Osteoblast (primary cell): ENCODE measurements around the gene MUC15. TPM values are rescaled to one million over a fixed set of nuclear protein-coding genes. Genes with fewer than 3 reads are reported as not detected.

Experiments used
- DNase-seq: peaks from one replicate; pipeline ENCODE4 v3.0.0; 2011; ENCODE audit warnings: low spot score, mixed read lengths; ENCODE audit not compliant: insufficient read length; ENCODE audit errors: missing footprints
- H2AFZ ChIP-seq: 2 replicates; pipeline ENCODE4 v1.6.0; 2011; ENCODE audit warnings: mild to moderate bottlenecking, low read length
- H3K27ac ChIP-seq: 2 replicates; pipeline ENCODE4 v1.5.1; 2011; ENCODE audit warnings: mild to moderate bottlenecking, low read depth, low read length, moderate library complexity
- H3K27me3 ChIP-seq: 2 replicates; pipeline ENCODE4 v1.6.0; 2012; ENCODE audit warnings: mild to moderate bottlenecking, control low read depth, inconsistent platforms, low read length, moderate library complexity; ENCODE audit not compliant: insufficient read depth
- H3K36me3 ChIP-seq: 2 replicates; pipeline ENCODE4 v1.5.1; 2011; ENCODE audit warnings: mild to moderate bottlenecking, low read length, control low read depth, moderate library complexity; ENCODE audit not compliant: insufficient read depth
- H3K4me1 ChIP-seq: 2 replicates; pipeline ENCODE4 v1.5.1; 2011; ENCODE audit warnings: mild to moderate bottlenecking, low read length, control low read depth, moderate library complexity; ENCODE audit not compliant: insufficient read depth
- H3K4me2 ChIP-seq: 2 replicates; pipeline ENCODE4 v1.6.0; 2011; ENCODE audit warnings: mild to moderate bottlenecking, low read length; ENCODE audit not compliant: insufficient read depth
- H3K4me3 ChIP-seq: fragments of 200-600 bp; sonication (generic); 3 replicates; pipeline ENCODE4 v1.5.1; 2012; ENCODE audit warnings: mild to moderate bottlenecking, low read length, inconsistent platforms; ENCODE audit not compliant: insufficient read depth
- H3K79me2 ChIP-seq: 2 replicates; pipeline ENCODE4 v1.6.0; 2012; ENCODE audit warnings: mild to moderate bottlenecking, low read length, control low read depth, inconsistent platforms; ENCODE audit not compliant: insufficient read depth
- H3K9me3 ChIP-seq: 2 replicates; pipeline ENCODE4 v1.5.1; 2011; ENCODE audit warnings: low read depth, low read length, control low read depth
- H4K20me1 ChIP-seq: 2 replicates; pipeline ENCODE4 v1.6.0; 2012; ENCODE audit warnings: mild to moderate bottlenecking, low read length, control low read depth; ENCODE audit not compliant: insufficient read depth
- CTCF ChIP-seq: IDR thresholded peaks from 2 replicates; pipeline ENCODE4 v1.5.1; 2011; ENCODE audit warnings: mild to moderate bottlenecking, low read depth, low read length, moderate library complexity; ENCODE audit errors: extremely low read depth
- total RNA-seq: library from RNA; depleted of rRNA; stranded (reverse); fragments of >200 nt; gene quantifications from 2 replicates; pipeline ENCODE4 v1.2.3, GENCODE V29; 2012

The MUC15 gene
- total RNA-seq, 1 donor: not detected

DNA sequence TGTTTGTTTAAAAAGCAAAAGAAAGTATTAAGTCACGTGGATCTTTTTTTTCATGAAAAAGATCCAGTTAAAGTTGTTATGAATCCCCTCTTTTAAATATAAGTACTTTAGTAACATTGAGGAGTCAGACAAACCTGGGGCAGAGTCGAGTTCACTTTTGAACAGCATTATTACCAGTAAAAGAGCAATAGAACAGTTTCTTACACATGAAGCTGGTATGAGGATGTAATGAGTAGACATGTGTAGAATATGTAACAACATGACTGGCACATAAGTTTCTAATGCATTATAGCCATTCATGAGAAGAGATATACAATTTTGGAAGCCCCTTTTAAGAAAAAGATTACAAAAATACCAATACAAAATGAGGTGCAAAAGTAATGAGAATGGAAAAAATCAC lies 7.6 kb upstream of the MUC15 start:
- H3K4me3 ChIP-seq: no peak overlapping the region
- no peaks in the 10 kb centered on the region for H3K36me3 ChIP-seq
- DNase-seq: no peak
- no peak for TF ChIP-seq CTCF
- no peaks in the 10 kb centered on the region for H4K20me1 ChIP-seq
- no peak overlapping the region for H2AFZ ChIP-seq
- H3K27ac ChIP-seq: no peak overlapping the region
- no peaks in the 10 kb centered on the region for H3K4me1 ChIP-seq
- H3K79me2 ChIP-seq: no peaks in the 10 kb centered on the region
- H3K9me3 ChIP-seq: no peaks in the 10 kb centered on the region
- no peak overlapping the region for H3K4me2 ChIP-seq
- no peaks in the 10 kb centered on the region for H3K27me3 ChIP-seq

DNA sequence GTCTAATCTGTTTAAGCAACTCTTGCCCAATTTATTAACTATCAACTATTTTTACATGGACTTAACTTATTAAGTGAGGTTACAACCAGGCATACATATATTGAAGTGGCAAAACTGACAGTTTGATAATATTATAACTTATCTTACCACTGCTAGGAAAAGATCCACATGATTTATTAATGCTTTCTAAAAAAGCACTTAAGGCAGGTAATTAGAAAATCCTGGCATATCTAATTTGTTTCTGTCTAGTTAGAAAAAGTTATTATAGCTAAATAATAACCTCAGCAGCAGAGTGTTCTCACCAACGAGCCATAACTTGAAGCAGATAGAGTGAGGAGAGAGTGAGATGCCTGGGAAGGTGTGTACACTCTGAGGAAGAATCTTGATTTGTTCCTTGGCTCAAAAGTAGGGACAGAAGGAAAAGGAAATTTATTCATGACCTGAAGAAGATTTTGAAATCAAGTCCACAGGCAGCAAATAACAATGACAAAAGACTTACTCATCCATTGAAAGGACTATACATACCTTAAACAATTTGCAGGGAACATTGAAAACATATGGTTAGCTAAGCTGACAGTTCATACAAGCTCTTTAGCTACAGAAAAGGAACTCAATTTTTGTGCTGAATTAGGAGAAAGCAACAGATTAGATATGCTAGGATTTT lies 7.1 kb upstream of the MUC15 start:
- H3K27ac ChIP-seq: no peak overlapping the region
- no peak overlapping the region for H3K4me2 ChIP-seq
- TF ChIP-seq CTCF: no peak
- no peaks in the 10 kb centered on the region for H4K20me1 ChIP-seq
- H2AFZ ChIP-seq: no peak overlapping the region
- H3K9me3 ChIP-seq: no peaks in the 10 kb centered on the region
- H3K79me2 ChIP-seq: no peaks in the 10 kb centered on the region
- no peaks in the 10 kb centered on the region for H3K4me1 ChIP-seq
- H3K4me3 ChIP-seq: no peak overlapping the region
- DNase-seq: no peak
- no peaks in the 10 kb centered on the region for H3K27me3 ChIP-seq
- no peaks in the 10 kb centered on the region for H3K36me3 ChIP-seq

DNA sequence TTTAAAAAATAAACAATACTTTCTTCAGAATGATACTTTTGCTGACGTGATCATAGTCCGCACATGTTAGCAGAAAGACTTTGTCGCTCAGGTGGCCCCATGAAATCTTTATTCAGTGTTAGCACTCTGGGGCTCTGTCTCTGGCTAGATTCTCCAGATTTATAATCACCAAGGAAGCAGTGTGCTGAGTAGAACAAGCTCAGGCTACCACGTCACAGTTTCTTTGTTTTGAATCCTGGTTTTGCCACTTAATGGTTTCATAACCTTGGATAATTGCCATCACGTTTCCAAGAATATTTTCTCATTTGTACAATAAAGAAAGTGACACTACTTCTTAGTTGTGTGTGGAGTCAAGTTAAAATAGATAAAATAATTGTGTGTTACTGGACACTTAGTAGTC lies 3.9 kb upstream of the MUC15 start:
- TF ChIP-seq CTCF: no peak
- no peak for DNase-seq

DNA sequence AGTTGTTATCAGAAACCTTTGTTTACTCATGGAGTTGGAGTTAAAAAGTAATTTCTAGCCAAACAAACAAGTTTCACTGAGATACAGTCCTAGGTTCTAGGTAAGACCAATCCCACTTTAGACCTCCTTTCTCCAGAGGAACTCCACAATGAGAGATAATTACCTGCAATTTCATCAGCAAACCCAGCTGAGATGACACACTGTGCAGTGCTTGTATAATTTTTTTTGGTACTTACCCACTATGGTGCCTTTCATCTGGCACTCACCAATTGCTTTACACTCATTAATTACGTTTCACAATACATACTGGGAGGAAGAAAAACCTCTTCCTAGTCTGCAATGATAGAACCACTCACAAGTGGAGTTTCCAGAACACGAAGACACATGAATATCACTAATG lies 1.8 kb upstream of the MUC15 start:
- no peak overlapping the region for H3K27ac ChIP-seq
- no peaks in the 10 kb centered on the region for H3K79me2 ChIP-seq
- no peak overlapping the region for H3K4me2 ChIP-seq
- no peaks in the 10 kb centered on the region for H3K27me3 ChIP-seq
- H3K4me3 ChIP-seq: no peak overlapping the region
- no peak overlapping the region for H2AFZ ChIP-seq
- H3K4me1 ChIP-seq: no peaks in the 10 kb centered on the region
- H3K9me3 ChIP-seq: no peaks in the 10 kb centered on the region
- TF ChIP-seq CTCF: no peak
- no peaks in the 10 kb centered on the region for H4K20me1 ChIP-seq
- H3K36me3 ChIP-seq: no peaks in the 10 kb centered on the region
- no peak for DNase-seq

More for the DNA sequence above, 3.9 kb upstream of the MUC15 start:
- Histone ChIP-seq H3K4me2 (no peak overlapping the region), H3K4me3 (no peak overlapping the region), H3K9me3 (no peaks in the 10 kb centered on the region), H2AFZ (no peak overlapping the region), H3K27ac (no peak overlapping the region), H3K36me3 (no peaks in the 10 kb centered on the region), H3K79me2 (no peaks in the 10 kb centered on the region), H3K27me3 (no peaks in the 10 kb centered on the region), H4K20me1 (no peaks in the 10 kb centered on the region), H3K4me1 (no peaks in the 10 kb centered on the region)
